Activated CD4-positive, alpha-beta T cell treated with anti-CD3 and anti-CD28 coated beads for 1 hour (primary cell): ENCODE results near the gene COA8.
"Not testable (repeated sequence)": the region's sequence is repeated elsewhere in the genome, so short reads cannot be mapped to it uniquely, and the experiment has no call there.

ENCODE experiments used
- DNase-seq: peaks from one replicate; pipeline ENCODE4 v3.0.0-alpha.2; 2020

Gene COA8

DNA sequence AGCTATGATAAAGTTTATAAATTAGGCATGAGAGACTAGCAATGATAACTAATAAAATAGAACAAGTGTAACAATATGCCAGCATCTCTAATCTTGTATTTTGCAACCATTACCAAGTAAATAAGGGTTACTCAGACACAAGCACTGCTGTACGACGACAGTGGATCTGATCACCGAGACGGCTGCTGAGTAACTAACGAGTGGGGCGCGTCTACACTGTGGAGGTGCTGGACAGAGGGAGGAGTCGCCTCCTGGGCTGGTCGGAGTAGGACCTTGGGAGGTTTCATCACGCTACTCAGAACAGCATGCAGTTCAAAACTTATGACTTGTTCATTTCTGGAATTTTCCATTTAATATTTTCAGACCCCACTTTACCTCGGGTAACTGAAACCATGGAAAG lies 18.4 kb downstream of the COA8 start:
- no peak for DNase-seq

DNA sequence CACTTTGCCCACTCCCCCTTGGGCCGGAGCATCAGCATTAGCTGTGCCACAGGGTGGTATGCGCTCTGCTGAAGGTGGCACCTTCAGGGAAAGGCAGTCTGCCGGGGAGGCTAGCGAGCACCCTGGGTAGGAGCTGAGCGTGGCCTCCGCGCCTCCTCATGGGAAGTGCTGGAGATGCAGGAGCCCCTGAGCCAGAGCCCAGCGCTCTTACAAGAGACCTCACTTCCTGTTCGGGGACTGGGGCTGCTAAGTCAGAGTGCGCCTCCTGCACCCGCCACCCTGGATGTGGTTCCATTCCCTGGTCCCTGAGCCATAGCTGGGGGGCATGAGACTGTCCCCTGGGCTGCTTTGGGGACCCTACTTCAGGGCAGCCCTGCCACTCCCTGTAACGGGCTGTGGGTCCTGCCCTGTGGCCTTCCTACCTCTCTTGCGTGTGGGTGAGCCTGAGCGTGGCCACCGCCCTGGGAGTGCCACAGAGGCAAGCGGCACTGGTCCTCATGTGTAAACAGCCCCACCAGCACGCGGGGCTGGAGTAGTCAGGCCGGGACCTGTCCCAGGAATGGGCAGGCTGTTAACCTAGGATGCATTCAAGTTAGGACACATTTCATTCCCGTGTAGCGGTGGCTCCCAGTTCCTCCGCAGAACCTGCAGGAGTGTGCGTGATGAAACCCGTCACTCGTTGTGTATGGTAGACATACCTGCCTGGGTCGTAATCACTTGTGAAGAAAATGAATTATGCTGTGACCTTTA lies 19.4 kb downstream of the COA8 start:
- DNase-seq, result no peak

DNA sequence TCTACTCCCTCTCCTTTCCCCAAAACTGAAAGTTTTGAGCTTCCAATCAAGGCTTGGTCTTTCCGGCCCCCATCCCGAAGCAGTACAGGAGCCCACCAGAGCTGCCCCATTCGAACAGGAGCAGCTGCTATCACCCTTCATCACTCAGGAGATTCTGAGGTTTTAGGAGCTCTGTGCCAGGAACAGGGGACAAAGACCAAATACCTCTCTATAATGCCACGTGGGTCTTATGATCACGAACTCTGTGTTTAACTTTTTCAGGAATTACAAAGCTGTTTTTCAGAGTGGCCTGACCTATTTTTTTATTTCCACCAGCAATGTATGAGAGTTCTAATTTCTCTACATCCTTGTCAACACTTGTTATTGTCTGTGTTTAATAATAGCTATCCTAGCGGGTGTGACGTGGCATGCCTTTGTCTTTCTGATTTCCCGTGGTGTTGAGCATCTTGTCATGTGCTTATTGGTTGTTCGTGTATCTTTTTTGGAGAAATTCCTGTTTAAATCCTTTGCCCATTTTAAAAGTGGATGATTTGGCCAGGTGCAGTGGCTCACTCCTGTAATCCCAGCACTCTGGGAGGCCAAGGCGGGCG lies 21.7 kb downstream of the COA8 start:
- DNase-seq, result no peak

DNA sequence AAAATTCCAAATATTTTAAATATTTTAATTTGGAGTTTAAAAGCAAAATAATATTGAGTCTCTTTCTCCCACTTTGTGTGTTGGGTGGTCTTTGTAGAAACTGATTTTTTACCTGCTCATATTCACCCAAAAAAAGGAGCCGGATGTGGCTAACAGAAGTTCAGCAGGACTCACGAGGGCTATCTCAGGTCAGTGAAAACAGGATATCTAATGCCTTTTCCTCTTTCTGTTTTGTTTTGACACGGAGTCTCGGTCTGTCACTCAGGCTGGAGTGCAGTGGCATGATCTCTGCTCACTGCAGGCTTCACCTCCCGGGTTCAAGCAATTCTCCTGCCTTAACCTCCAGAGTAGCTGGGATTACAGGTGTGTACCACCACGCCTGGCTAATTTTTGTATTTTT lies 30.8 kb downstream of the COA8 start:
- DNase-seq, result no peak

DNA sequence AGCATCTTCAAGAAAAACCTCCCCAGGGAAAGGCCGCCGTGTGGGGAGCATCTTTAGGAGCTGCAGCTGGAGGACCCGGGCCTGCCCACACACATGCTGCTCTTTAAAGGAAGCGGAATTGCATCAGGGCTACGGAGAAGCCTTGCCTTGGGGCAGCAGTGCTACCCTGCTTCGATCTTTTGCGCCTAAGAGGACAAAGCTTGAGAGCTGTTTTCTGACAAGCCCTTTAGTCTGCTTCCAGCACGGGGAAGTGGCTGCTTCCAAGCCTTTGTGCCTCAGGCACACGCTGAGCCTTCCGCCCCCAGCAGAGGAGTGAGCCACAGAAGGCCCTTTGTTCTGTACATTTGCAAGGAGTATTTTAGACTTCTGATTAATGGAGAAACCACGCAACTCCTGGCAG lies 31.5 kb downstream of the COA8 start:
- DNase-seq, result no peak

DNA sequence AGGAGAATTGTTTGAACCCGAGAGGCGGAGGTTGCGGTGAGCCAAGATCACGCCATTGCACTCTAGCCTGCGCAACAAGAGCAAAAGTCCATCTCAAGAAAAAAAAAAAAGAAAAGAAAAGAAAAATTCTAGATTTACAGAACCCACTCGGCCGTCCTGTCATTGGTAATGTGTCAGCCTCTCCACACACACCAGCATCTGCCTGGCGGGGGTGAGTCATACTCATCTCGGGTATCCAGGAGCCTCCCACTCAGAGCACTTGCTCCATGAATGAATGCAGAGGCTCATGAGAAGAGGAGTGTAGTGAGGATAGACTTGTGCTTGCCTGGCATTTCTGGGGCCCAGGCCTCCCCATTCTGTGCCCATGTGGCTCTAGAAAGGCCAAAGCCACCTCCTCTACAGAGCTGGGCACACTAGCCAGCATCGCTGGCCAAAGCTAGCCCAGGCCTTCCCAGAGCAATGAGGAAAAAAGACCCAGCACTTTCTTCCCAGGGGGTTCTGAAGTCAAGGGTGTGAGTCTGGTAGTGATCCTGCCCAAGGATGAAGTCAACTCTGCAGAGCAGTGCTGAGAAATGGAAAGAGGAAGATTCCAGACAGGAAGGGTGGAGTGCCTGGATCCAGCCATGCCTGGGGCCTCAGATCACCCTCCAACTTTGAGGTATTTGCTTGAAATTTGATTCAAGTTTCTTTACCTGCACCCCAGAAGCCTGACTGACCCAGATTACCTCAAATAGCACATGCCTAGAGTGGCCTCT lies 35.0 kb downstream of the COA8 start:
- no peak for DNase-seq

DNA sequence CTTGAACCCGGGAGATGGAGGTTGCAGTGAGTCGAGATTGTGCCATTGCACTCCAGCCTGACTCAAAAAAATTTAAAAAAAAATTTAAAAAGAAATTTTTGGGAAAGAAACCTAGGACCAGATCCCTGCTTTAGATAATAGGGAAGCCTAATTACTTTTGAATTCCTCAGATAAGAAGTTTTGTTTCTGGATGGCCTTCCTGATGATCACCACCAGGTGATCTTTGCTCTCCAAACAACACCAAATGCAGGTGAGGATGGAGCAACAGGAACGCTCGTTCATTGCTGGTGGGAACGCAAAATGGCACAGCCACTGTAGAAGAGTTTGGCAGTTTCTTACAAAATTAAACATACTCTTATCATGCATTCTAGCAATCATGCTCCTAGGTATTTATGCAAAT lies 37.7 kb downstream of the COA8 start:
- no peak for DNase-seq

DNA sequence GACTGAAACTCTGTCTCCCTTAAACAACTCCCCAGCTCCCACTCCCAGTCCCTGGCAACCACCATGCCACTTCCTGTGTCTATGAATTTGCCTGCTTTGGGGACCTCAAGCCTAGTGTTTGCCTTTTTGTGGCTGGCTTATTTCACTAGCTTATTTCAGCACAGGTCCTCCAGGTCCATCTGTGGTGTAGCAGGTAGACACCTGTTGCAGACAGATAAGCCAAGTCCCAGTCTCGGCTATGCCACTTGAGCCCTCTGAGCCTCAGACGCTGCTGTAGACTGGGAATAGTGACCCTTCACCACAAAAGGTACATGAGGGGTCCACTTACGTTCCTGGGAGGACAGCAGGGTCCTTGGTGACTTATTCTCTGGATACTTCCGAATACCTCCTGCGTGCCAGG lies 41.9 kb downstream of the COA8 start:
- DNase-seq, result no peak

DNA sequence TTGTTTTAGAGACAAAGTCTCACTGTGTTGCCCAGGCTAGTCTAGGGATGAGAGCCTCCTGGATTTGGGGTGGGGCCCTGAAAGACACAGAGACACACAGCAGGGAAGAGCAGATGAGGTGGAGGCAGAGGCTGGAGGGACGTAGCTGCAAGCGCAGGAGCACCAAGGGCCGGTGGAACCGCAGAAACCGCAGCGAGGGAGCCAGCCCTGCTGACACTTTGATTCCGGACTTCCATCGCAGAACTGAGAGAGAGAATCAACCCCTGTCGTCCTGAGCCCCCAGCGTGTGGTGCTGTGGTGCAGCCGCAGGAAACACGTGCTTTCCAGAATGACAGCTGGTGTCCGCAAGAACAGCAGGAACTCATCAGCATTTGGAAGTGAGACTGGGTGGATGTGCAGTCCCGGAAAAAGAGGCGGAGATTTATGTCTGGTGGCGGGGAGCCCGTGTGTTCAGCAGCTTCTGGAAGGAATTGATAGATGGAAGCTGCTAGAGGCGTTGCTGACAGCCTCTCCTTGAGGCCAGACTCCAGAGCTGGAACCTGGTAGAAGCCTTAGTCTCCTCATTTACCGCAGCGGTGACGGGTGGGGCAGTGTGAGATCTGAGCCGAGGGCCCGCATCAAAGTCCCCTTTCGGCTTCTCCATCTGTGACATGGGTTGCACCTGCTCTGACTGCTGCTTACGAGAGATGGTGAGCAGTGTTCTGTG lies 44.4 kb downstream of the COA8 start:
- DNase-seq, result peak; percentile 24

DNA sequence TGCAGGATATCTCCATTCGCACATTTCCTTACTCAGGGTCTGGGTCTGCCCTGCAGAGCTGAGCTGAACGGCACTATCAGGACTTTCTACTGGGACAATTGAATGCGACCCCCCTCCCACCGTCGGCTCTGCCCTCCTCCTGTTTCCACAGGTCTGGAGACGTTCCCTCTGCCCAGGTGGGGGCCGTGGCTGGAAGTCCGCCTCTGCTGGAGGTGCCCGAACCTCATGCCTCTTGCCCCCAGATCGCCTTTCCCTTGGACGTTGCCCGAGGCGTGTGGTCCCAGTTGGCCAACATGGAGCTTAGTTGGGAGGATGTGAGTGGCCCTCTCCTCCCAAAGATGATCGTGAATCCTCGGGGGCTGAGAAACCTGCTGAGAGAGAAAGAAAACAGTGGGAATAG lies 45.1 kb downstream of the COA8 start:
- DNase-seq, result no peak

DNA sequence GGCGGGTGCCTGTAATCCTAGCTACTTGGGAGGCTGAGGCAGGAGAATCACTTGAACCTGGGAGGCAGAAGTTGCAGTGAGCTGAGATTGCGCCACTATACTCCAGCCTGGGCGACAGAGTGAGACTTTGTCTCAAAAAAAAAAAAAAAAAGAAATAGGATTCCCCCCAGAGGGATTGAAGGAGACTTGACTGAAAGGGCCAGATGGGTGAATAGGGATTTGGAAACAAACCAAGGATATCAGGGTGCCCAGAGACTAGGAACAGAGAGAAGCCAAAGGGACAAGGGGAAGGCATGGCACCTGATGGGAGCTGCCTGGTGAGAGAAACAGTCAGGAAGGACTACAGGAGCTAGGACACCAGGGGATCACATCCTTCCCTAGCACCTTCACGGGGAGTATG lies 46.3 kb downstream of the COA8 start:
- DNase-seq, result not testable (repeated sequence)

DNA sequence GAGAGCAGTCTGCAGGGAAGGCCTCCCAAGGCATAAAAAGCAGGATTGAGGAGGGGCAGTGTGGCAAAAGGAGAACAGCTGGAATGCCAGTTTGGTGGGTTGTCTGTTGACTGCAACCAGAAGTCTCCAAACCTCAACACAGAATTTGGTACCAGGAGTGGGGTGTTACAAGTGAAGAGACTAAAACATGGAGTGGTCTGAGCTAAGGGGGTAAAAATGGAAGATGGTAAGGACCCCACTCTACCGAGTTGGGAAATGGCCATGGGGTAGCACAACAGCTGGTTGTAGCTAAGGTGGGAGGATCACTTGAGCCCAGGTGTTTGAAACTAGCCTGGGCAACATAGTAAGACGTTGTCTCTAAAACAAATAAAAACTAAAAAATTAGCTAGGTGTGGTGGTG lies 48.5 kb downstream of the COA8 start:
- DNase-seq, result no peak

DNA sequence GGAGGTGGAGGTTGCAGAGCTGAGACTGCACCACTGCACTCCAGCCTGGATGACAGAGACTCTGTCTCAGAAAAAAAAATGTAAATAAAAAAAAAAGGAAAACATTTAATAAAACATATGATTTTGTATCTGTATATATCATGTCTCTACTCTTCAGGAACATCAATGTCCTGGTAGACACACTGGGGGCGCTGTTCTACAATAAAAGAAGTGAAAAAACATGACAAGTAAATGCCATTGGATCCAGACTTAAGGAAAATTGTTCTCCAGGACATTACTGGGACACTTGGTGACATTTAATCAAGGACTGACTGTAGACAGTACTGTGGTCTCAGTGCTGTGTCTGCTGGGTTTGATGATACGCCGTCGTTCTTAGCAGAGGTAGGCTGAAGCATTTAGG lies 50.8 kb downstream of the COA8 start:
- DNase-seq, result no peak

DNA sequence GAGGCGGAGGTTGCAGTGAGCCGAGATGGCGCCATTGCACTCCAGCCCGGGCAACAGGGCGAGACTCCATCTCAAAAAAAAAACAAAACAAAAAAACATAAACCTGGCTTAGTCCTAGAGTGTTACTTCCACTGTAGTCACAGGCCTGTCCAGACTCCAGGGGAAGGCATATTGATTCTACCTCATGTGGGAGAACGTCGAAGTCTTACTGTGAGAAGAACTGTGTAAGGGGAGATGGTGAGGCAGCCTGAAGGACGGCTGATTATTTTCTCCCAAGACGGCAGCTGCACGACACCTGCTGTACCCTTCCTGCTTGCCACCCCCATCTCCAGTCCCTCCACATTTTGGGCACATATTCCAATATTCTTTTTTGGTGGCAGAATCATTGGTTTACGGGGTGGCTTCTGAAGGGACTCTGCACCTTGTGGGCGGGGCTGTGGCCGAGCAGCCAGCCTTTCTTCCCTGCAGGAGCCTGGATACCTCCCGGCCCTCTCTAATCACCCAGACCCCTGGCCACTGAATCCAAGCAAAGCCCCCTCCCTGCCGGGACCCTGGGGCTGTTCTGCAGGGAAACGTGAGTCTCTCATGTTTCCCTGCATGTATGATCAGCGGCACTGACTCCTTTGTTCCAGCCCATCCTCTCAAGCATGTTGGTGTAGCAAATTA lies 54.0 kb downstream of the COA8 start:
- no peak for DNase-seq

DNA sequence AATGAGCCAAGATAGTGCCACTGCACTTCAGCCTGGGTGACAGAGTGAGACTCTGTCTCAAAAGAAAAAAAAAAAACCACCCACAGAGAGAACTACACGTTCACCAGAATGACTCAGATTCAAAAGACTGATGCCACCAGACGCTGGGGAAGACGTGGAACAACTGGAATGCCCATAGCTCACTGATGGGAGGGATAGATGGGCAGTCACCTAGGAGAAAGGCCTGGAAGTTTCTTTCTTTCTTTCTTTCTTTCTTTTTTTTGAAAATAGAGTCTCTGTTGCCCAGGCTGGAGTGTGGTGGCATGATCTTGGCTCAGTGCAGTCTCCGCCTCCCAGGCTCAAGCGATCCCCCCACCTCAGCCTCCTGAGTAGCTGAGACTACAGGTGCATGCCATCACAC lies 56.3 kb downstream of the COA8 start:
- no peak for DNase-seq

DNA sequence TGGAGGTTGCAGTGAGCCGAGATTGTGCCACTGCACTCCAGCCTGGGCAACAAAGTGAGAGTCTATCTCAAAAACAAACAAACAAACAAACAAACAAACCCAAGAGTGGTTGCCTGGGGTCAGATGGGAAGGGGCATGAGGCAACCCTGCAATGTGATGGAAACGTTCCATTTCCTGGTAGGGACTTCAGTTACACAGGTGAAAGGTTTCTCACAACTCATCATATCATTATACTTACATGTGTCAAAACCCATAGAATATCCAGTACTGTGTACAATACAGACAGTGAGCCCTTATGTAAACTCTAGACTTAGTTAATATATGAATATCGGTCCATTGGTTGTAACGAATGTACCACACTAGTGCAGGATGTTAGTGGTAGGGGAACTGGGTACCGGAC lies 59.1 kb downstream of the COA8 start:
- DNase-seq, result no peak

DNA sequence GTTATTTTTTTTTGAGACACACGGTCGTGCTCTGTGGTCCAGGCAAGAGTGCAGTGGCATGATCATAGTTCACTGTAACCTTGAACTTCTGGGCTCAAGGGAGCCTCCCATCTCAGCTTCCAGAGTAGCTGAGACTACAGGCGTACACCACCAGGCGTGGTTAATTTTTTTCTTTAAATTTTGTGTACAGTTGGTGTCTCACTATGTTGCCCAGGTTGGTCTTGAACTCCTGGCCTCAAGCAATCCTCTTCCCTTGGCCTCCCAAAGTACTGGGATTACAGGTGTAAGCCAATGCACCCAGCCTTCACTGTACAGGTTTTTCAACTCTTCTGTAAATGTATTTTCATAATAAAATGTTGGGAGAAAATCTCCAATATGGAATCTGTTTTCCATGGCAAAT lies 60.5 kb downstream of the COA8 start:
- no peak for DNase-seq

DNA sequence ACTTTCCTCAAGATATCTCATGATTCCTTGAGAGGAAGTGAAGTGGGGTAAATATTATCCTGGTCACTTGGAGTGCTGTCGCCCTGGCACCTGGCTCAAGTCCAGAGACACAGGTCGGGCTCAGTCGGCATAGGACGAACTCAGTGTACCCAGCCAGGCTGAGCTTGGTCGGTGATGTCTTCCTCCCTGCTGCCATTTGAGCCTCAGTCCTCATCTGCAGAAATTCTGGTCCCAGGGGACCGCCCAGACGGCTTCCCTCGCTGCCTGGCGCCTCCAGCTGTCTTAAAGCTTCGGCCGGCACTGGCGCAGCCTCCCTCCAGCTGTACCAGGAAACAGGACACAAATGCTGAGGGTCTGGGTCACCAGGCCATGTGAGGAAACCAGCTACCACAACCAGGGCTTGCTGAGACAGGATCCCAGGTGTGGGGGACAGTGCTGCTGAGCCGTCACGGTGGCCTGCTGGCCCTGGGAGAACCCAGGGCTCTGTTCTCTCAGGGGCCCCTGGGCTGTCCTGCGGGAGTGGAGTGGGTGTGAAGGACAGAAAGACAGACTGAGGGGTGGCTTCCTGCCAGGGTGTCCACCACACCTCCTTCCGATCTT lies 61.2 kb downstream of the COA8 start:
- no peak for DNase-seq

DNA sequence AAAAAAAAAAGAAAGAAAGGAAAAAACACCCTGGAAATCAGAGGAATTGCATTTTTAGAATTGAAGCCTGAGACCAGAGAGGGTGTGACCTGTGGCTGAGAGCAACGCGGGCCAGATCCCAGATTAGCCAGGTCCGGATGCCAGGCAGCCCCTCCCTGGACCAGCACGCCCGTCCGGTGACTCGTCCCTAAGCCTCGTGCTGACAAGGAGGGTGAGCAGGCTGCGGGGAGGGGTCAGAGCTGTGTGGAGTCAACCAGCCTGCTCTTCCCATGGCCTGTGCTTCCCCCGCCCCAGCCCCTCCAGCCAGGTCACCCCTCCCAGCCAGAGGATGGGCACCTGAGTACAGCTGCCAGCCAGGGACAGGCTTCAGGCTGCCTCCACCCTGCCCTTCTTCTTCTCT lies 62.1 kb downstream of the COA8 start:
- no peak for DNase-seq

DNA sequence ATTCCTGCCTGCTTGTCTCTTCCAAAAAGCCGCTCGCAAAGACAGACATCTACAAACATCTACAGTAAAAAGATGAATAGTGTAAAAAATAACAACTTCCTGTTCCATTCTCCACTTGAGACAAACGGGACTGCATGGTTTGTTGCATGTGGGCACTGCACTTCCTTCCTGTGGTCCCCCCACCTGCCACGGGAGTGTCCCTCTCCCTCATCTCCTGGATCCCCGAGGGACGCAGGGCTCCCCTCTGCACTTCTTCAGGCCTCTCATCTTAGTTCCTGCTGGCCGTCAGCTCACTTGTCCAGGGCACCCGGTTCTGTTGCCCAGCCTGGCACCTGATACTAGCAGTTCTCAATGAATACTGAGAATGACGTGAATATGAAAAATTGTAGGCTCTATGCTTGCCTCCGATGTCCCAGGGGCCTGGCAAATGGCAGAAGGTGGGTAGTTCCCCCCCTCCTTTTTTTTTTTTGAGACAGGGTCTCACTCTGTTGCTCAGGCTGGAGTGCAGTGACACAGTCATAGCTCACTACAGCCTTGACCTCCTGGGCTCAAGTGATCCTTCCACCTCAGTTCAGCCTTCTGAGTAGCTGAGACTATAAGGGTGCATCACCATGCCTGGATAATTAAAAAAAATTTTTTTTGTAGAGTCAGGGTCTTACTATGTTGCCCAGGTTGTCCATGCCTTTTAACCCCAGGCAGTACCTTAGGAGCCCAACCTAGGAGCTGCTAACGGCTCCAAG lies 62.8 kb downstream of the COA8 start:
- no peak for DNase-seq

DNA sequence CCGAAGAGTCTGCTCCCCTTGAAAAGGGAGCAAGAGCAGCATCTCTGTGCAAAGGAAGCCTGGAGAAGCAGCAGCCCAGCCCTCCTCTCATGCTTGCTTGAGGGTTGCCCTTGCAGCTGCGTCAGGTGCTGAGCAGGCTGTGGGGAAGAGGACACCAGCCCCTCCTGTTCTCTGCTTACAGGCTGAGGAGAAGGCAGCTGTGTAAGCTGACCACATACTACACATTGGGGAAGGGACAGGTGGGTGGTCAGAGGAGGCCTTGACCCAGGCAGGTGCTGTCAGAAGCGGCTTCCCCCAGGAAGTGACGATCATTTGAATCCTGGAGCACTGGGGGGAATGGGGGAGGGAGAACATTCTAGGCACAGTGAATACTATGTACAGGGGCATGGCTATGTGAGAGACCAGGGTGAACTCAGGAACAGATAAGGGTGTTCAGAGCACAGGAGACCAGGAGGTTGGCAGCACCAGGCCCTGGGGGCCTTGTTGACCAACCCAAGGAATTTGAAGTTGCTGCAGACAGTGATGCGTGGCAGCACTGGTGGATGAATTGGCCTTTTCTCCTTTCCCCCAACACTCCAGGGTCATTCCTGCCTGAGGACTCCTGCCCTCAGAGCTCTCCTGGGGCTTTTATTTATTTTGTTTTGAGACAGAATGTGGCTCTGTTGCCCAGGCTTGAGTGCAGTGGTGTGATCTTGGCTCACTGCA lies 63.5 kb downstream of the COA8 start:
- no peak for DNase-seq
